ENCODE data around the gene CELF2. TPM values are rescaled to one million over a fixed set of nuclear protein-coding genes. Genes with fewer than 3 reads are reported as not detected.

CELF2 gene
- total and polyA plus RNA-seq, 2 donors from 2014 or later = 1.7 to 39.2 TPM

DNA sequence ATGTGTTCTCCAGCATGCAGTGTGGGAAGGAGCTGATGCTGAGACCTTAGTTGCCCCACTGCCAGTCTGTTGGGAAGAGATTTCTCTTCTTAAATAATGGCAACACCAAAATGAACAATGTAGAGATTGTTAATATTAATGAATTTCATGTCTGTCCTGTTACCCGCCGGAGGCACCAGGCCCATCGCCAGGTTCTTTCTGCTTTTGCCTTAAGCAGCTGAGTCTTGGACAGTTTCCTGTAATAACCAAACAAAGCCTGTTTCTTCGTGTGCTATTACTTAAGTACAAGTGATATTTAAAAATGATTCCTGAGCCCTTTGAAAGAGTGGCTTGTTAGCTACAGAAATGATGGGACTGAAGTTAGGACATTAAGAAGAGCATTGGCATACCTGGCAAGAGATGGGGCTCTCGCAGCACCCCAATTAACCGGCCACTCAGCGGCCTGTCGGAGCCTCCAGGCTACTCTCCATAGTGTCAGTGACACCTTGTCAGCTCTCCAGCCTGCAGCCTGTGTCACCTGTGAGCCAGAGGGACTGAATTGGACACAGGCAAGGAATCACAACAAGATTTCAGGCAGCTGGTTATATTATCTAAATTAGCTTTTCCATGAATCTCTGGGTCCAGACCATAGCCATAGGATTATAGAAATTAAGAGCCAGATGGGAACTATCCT lies 142.0 kb downstream of the CELF2 start:
- TF ChIP-seq, protein P1, sequence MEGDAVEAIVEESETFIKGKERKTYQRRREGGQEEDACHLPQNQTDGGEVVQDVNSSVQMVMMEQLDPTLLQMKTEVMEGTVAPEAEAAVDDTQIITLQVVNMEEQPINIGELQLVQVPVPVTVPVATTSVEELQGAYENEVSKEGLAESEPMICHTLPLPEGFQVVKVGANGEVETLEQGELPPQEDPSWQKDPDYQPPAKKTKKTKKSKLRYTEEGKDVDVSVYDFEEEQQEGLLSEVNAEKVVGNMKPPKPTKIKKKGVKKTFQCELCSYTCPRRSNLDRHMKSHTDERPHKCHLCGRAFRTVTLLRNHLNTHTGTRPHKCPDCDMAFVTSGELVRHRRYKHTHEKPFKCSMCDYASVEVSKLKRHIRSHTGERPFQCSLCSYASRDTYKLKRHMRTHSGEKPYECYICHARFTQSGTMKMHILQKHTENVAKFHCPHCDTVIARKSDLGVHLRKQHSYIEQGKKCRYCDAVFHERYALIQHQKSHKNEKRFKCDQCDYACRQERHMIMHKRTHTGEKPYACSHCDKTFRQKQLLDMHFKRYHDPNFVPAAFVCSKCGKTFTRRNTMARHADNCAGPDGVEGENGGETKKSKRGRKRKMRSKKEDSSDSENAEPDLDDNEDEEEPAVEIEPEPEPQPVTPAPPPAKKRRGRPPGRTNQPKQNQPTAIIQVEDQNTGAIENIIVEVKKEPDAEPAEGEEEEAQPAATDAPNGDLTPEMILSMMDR (IDR thresholded peaks at IDR 0.05; ENCODE audit: borderline replicate concordance, extremely low read depth, insufficient read depth) = no peak
- H3K36me3 ChIP-seq (ENCODE audit: control insufficient read depth in 2 of 3, insufficient read depth in 3 of 3, low read length in 3 of 3) = no peaks in the 10 kb centered on the region
- peaks cover 0 to 6% (median 0%) of the 10 kb centered on the region in 3 donors for H3K9me3 ChIP-seq (ENCODE audit: control insufficient read depth in 2 of 3, insufficient read depth in 1 of 3, low read length in 3 of 3)
- intact Hi-C loops (cut with DNase I) = no loop called here
- H3K4me3 ChIP-seq (ENCODE audit: low read length in 3 of 3) = no peak overlapping the region
- no peaks in the 10 kb centered on the region for H3K27me3 ChIP-seq (ENCODE audit: control insufficient read depth, insufficient read depth, low read length)
- DNase-seq (no peak), FAIRE-seq (no peak)
- no peak overlapping the region for H3K9ac ChIP-seq (ENCODE audit: low read length in 3 of 3)
- H3K27ac ChIP-seq (ENCODE audit: low read depth in 2 of 2, low read length in 2 of 2) = no peak overlapping the region
- H3K4me1 ChIP-seq (ENCODE audit: control insufficient read depth in 2 of 3, insufficient read depth in 2 of 3, low read depth in 1 of 3, low read length in 3 of 3) = peaks cover 0 to 3% (median 0%) of the 10 kb centered on the region in 3 donors

DNA sequence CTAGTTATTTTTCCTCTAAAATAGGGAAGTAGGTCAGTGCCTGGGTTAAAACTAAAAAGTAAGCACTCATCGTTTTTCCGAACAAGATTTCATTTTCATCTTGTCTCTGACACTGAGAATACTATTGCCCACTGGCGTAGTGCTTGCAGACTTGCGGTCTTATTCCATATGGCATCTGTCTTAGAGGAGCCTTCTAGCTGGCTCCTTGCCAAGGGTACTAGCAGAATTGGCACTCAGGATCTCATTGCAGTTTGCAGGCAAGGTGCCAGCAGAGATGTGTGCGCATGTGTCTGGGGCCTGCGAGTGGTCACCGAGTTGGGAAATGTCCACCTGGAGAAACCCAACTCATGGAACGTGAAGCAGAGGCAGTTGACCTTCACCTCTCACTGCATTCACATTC lies 143.4 kb downstream of the CELF2 start:
- Histone ChIP-seq H3K9ac (ENCODE audit: low read length in 3 of 3) (no peak overlapping the region), H3K4me1 (ENCODE audit: control insufficient read depth in 2 of 3, insufficient read depth in 2 of 3, low read depth in 1 of 3, low read length in 3 of 3) (peaks cover 0 to 6% (median 3%) of the 10 kb centered on the region in 3 donors), H3K27me3 (ENCODE audit: control insufficient read depth, insufficient read depth, low read length) (no peaks in the 10 kb centered on the region), H3K9me3 (ENCODE audit: control insufficient read depth in 2 of 3, insufficient read depth in 1 of 3, low read length in 3 of 3) (peaks cover 0 to 6% (median 0%) of the 10 kb centered on the region in 3 donors), H3K36me3 (ENCODE audit: control insufficient read depth in 2 of 3, insufficient read depth in 3 of 3, low read length in 3 of 3) (no peaks in the 10 kb centered on the region), H3K4me3 (ENCODE audit: low read length in 3 of 3) (no peak overlapping the region), H3K27ac (ENCODE audit: low read depth in 2 of 2, low read length in 2 of 2) (no peak overlapping the region)
- TF ChIP-seq, protein P1 (IDR thresholded peaks at IDR 0.05; ENCODE audit: borderline replicate concordance, extremely low read depth, insufficient read depth) = no peak
- intact Hi-C loops (cut with DNase I) = no loop called here
- no peak for FAIRE-seq
- DNase-seq = no peak

DNA sequence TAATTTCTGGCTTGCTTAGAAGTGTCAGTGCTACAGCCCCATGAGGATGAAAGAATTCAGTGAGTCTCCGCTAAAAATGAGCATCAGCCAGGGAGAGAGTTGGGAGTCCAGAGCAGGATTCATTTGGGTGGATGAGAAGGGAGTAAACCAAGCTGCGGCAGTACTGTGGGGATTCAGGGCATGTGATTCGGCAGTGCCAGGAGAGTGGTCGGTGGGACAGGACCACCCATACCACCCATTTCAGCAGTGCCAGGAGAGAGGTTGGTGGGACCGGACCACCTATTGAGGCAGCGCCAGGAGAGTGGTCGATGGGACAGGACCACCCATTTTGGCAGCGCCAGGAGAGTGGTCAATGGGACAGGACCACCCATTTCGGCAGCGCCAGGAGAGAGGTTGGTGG lies 144.2 kb downstream of the CELF2 start:
- intact Hi-C loops (cut with DNase I) = no loop called here
- Histone ChIP-seq H3K9ac (ENCODE audit: low read length in 3 of 3) (no peak overlapping the region), H3K4me1 (ENCODE audit: control insufficient read depth in 2 of 3, insufficient read depth in 2 of 3, low read depth in 1 of 3, low read length in 3 of 3) (peaks cover 0 to 7% (median 4%) of the 10 kb centered on the region in 3 donors), H3K27ac (ENCODE audit: low read depth in 2 of 2, low read length in 2 of 2) (no peak overlapping the region), H3K36me3 (ENCODE audit: control insufficient read depth in 2 of 3, insufficient read depth in 3 of 3, low read length in 3 of 3) (no peaks in the 10 kb centered on the region), H3K4me3 (ENCODE audit: low read length in 3 of 3) (no peak overlapping the region), H3K27me3 (ENCODE audit: control insufficient read depth, insufficient read depth, low read length) (peaks cover 3% of the 10 kb centered on the region), H3K9me3 (ENCODE audit: control insufficient read depth in 2 of 3, insufficient read depth in 1 of 3, low read length in 3 of 3) (peaks cover 0 to 6% (median 0%) of the 10 kb centered on the region in 3 donors)
- FAIRE-seq (no peak), DNase-seq (no peak)
- TF ChIP-seq, protein P1 (IDR thresholded peaks at IDR 0.05; ENCODE audit: borderline replicate concordance, extremely low read depth, insufficient read depth) = no peak

Measured in kidney (tissue), 14 donors.